WTC11 (cell line): Measurements from ENCODE around the gene SAMD4A. TPM values are rescaled to one million over a fixed set of nuclear protein-coding genes. Genes with fewer than 3 reads are reported as not detected.

Experiments
- ATAC-seq: fragments of 200-7000 bp; cut with Tn5 transposase; 2 replicates; pipeline ENCODE4 v1.10.0; 2021; ENCODE audit warnings: mild to moderate bottlenecking, moderate library complexity
- CTCF ChIA-PET: fragments of 300-600 bp; sonication (Branson Sonifier 250); formaldehyde crosslinking; loops from one replicate; lab custom pipeline; 2021; ENCODE audit warnings: antibody characterized with exemption; lab: Charles Lee
- POLR2A ChIA-PET: fragments of 350-600 bp; sonication (Branson Sonifier 250); formaldehyde crosslinking; loops from one replicate; lab custom pipeline; 2021; ENCODE audit warnings: antibody characterized with exemption; lab: Charles Lee
- DNase-seq: peaks from one replicate; pipeline ENCODE4 v3.0.0; 2021; ENCODE audit warnings: low spot score
- H3K27ac Mint-ChIP-seq: 2 replicates; pipeline ENCODE4 v1.8.0; 2021; ENCODE audit warnings: mixed read lengths
- H3K27me3 Mint-ChIP-seq: 2 replicates; pipeline ENCODE4 v1.8.0; 2021; ENCODE audit warnings: low read depth, mild to moderate bottlenecking, moderate library complexity, mixed read lengths
- H3K36me3 Mint-ChIP-seq: 2 replicates; pipeline ENCODE4 v1.8.0; 2021; ENCODE audit warnings: mixed read lengths
- H3K4me1 Mint-ChIP-seq: 2 replicates; pipeline ENCODE4 v1.8.0; 2022; ENCODE audit warnings: mixed read lengths
- H3K4me3 Mint-ChIP-seq: 2 replicates; pipeline ENCODE4 v1.8.0; 2021; ENCODE audit warnings: mild to moderate bottlenecking, moderate library complexity, mixed read lengths
- H3K9me3 Mint-ChIP-seq: 2 replicates; pipeline ENCODE4 v1.8.0; 2021; ENCODE audit warnings: mixed read lengths
- ATF1 ChIP-seq: sonication (generic); formaldehyde crosslinking; IDR thresholded peaks from 2 replicates; pipeline ENCODE4 v1.8.1; 2023; ENCODE audit warnings: mild to moderate bottlenecking, moderate library complexity, missing genetic modification reagents
- ATF6 ChIP-seq: sonication (generic); formaldehyde crosslinking; IDR thresholded peaks from 2 replicates; pipeline ENCODE4 v1.8.1; 2023; ENCODE audit warnings: mild to moderate bottlenecking, missing genetic modification reagents
- CDX4 ChIP-seq: fragments of 250-450 bp; sonication (Bioruptor Pico); IDR thresholded peaks from 2 replicates; pipeline ENCODE4 v1.9.0; 2021; ENCODE audit warnings: moderate library complexity, mild to moderate bottlenecking, inconsistent platforms, borderline replicate concordance
- CREM ChIP-seq: sonication (generic); formaldehyde crosslinking; IDR thresholded peaks from 2 replicates; pipeline ENCODE4 v1.8.1; 2022; ENCODE audit warnings: mild to moderate bottlenecking, missing genetic modification reagents, moderate library complexity
- ELF4 ChIP-seq: sonication (generic); formaldehyde crosslinking; IDR thresholded peaks from 2 replicates; pipeline ENCODE4 v1.8.1; 2022; ENCODE audit warnings: low read depth, mild to moderate bottlenecking, moderate library complexity, missing genetic modification reagents
- ERG ChIP-seq: fragments of 250-450 bp; sonication (Bioruptor Pico); IDR thresholded peaks from 2 replicates; pipeline ENCODE4 v1.8.0; 2021; ENCODE audit warnings: mild to moderate bottlenecking
- MLX ChIP-seq: sonication (generic); formaldehyde crosslinking; IDR thresholded peaks from 2 replicates; pipeline ENCODE4 v1.8.1; 2023; ENCODE audit warnings: mild to moderate bottlenecking, missing genetic modification reagents, moderate library complexity
- OVOL2 ChIP-seq: fragments of 250-450 bp; sonication (Bioruptor Pico); IDR thresholded peaks from 2 replicates; pipeline ENCODE4 v1.9.0; 2021; ENCODE audit warnings: mild to moderate bottlenecking, borderline replicate concordance
- RELA ChIP-seq: sonication (generic); formaldehyde crosslinking; IDR thresholded peaks from 2 replicates; pipeline ENCODE4 v1.8.1; 2022; ENCODE audit warnings: missing genetic modification reagents, mild to moderate bottlenecking, borderline replicate concordance
- SP1 ChIP-seq: sonication (generic); formaldehyde crosslinking; conservative IDR thresholded peaks from 2 replicates; pipeline ENCODE4 v1.8.1; 2022; ENCODE audit warnings: missing genetic modification reagents
- ZNF219 ChIP-seq: sonication (generic); formaldehyde crosslinking; IDR thresholded peaks from 2 replicates; pipeline ENCODE4 v1.8.0; 2023; ENCODE audit warnings: missing genetic modification reagents, mild to moderate bottlenecking, borderline replicate concordance
- ZNF423 ChIP-seq: fragments of 250-450 bp; sonication (Bioruptor Pico); IDR thresholded peaks from 2 replicates; pipeline ENCODE4 v2.1.2; 2022; ENCODE audit warnings: mild to moderate bottlenecking, moderate library complexity
- total RNA-seq: library from RNA; stranded (reverse); gene quantifications from 3 replicates; pipeline ENCODE4 v1.2.3, GENCODE V29; 2021
- TF ChIP-seq, protein P1 (sequence below): sonication (generic); formaldehyde crosslinking; IDR thresholded peaks from 2 replicates; pipeline ENCODE4 v1.8.0; 2023; ENCODE audit warnings: mild to moderate bottlenecking, missing genetic modification reagents
- TF ChIP-seq, protein P2 (sequence below): sonication (generic); formaldehyde crosslinking; IDR thresholded peaks from 2 replicates; pipeline ENCODE4 v1.8.1; 2023; ENCODE audit warnings: mild to moderate bottlenecking, moderate library complexity, missing genetic modification reagents
- TF ChIP-seq, protein P3 (sequence below): sonication (generic); formaldehyde crosslinking; IDR thresholded peaks from 2 replicates; pipeline ENCODE4 v1.8.0; 2023; ENCODE audit warnings: missing genetic modification reagents
- TF ChIP-seq, protein P4 (sequence below): sonication (generic); formaldehyde crosslinking; IDR thresholded peaks from 2 replicates; pipeline ENCODE4 v1.8.1; 2022; ENCODE audit warnings: low read depth, missing genetic modification reagents, borderline replicate concordance

Gene SAMD4A
- total RNA-seq, 1 experiment from 2014 or later, result 6.0 TPM

GRCh38 chr14:54794796-54795195 lies 227.9 kb downstream of the SAMD4A start (continued):
- TF ChIP-seq, protein P1, sequence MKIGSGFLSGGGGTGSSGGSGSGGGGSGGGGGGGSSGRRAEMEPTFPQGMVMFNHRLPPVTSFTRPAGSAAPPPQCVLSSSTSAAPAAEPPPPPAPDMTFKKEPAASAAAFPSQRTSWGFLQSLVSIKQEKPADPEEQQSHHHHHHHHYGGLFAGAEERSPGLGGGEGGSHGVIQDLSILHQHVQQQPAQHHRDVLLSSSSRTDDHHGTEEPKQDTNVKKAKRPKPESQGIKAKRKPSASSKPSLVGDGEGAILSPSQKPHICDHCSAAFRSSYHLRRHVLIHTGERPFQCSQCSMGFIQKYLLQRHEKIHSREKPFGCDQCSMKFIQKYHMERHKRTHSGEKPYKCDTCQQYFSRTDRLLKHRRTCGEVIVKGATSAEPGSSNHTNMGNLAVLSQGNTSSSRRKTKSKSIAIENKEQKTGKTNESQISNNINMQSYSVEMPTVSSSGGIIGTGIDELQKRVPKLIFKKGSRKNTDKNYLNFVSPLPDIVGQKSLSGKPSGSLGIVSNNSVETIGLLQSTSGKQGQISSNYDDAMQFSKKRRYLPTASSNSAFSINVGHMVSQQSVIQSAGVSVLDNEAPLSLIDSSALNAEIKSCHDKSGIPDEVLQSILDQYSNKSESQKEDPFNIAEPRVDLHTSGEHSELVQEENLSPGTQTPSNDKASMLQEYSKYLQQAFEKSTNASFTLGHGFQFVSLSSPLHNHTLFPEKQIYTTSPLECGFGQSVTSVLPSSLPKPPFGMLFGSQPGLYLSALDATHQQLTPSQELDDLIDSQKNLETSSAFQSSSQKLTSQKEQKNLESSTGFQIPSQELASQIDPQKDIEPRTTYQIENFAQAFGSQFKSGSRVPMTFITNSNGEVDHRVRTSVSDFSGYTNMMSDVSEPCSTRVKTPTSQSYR, result no peak
- TF ChIP-seq ZNF423 (CRISPR knock-in tag) (no peak), ERG (no peak), ELF4 (no peak), MLX (no peak)

DNA sequence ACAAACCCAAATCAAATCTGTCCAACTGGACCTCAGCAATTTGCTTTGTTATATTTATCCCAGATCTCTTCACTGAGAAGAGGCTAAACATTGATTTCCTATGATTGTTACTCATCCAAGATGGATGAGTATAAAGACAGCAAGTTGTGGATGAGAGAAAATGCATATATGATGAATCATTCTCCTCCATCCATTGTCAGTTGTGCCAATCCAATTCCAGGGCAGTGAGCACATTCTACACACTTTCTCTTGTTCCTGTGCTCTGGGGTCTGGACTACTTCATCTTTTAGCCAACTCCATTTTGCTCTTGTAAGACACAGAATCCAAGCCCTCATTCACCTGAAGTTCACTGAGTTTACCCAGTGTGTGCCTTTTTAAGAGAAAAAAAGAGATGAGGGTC lies 230.0 kb downstream of the SAMD4A start:
- H3K27ac Mint-ChIP-seq, result no peak overlapping the region
- DNase-seq, result no peak
- TF ChIP-seq ATF1 (CRISPR knock-in tag), result no peak
- TF ChIP-seq, protein P2, sequence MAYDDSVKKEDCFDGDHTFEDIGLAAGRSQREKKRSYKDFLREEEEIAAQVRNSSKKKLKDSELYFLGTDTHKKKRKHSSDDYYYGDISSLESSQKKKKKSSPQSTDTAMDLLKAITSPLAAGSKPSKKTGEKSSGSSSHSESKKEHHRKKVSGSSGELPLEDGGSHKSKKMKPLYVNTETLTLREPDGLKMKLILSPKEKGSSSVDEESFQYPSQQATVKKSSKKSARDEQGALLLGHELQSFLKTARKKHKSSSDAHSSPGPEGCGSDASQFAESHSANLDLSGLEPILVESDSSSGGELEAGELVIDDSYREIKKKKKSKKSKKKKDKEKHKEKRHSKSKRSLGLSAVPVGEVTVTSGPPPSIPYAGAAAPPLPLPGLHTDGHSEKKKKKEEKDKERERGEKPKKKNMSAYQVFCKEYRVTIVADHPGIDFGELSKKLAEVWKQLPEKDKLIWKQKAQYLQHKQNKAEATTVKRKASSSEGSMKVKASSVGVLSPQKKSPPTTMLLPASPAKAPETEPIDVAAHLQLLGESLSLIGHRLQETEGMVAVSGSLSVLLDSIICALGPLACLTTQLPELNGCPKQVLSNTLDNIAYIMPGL (CRISPR knock-in tag), result no peak
- TF ChIP-seq, protein P3, sequence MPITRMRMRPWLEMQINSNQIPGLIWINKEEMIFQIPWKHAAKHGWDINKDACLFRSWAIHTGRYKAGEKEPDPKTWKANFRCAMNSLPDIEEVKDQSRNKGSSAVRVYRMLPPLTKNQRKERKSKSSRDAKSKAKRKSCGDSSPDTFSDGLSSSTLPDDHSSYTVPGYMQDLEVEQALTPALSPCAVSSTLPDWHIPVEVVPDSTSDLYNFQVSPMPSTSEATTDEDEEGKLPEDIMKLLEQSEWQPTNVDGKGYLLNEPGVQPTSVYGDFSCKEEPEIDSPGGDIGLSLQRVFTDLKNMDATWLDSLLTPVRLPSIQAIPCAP, result no peak
- no peak for TF ChIP-seq ZNF219 (CRISPR knock-in tag)
- no peak for TF ChIP-seq CDX4 (CRISPR knock-in tag)
- TF ChIP-seq MLX, result no peak
- no peak for TF ChIP-seq OVOL2 (CRISPR knock-in tag)
- no peak for TF ChIP-seq CREM
- TF ChIP-seq RELA, result no peak
- TF ChIP-seq, protein P4, sequence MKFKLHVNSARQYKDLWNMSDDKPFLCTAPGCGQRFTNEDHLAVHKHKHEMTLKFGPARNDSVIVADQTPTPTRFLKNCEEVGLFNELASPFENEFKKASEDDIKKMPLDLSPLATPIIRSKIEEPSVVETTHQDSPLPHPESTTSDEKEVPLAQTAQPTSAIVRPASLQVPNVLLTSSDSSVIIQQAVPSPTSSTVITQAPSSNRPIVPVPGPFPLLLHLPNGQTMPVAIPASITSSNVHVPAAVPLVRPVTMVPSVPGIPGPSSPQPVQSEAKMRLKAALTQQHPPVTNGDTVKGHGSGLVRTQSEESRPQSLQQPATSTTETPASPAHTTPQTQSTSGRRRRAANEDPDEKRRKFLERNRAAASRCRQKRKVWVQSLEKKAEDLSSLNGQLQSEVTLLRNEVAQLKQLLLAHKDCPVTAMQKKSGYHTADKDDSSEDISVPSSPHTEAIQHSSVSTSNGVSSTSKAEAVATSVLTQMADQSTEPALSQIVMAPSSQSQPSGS (CRISPR knock-in tag), result no peak
- no peak for TF ChIP-seq ATF6 (CRISPR knock-in tag)
- TF ChIP-seq SP1 (CRISPR knock-in tag), result no peak
- TF ChIP-seq, all 79 proteins: peak for 0
- ChIA-PET POLR2A (no interaction called here), CTCF (interaction anchor here (1.1 to 1.2 kb wide), 2 partner anchors 14 to 17 kb away, joined by 6 to 7 read pairs; no protein-coding TSS in a partner anchor)
- Mint-ChIP-seq H3K27me3 (peaks cover 6% of the 10 kb centered on the region), H3K9me3 (peaks cover 12% of the 10 kb centered on the region), H3K4me1 (peaks cover 10% of the 10 kb centered on the region; the same call in 1 of the 2 replicates), H3K36me3 (no peaks in the 10 kb centered on the region), H3K4me3 (no peak overlapping the region)
- no peak for ATAC-seq
